Duodenal mucosa (tissue), 2 donors: ENCODE results near the gene ECE2.
A peak's percentile ranks its signal among the peaks of the same experiment; 100 is the strongest.

ENCODE experiments used
- H3K27ac ChIP-seq: one replicate; pipeline ENCODE4 v1.7.0; 2013; ENCODE audit warnings: low read depth, low read length
- H3K27me3 ChIP-seq, 2 donors: one replicate each; pipeline ENCODE4 v1.7.0; 2013; ENCODE audit warnings: low read length in 2 of 2, control low read depth in 1 of 2; ENCODE audit not compliant: insufficient read depth in 2 of 2, control insufficient read depth in 1 of 2
- H3K36me3 ChIP-seq, 2 donors: one replicate each; pipeline ENCODE4 v1.7.0; 2013; ENCODE audit warnings: low read length in 2 of 2, control low read depth in 1 of 2; ENCODE audit not compliant: insufficient read depth in 2 of 2, control insufficient read depth in 1 of 2
- H3K4me1 ChIP-seq, 2 donors: one replicate each; pipeline ENCODE4 v1.7.0; 2013; ENCODE audit warnings: low read length in 2 of 2, control low read depth in 1 of 2; ENCODE audit not compliant: insufficient read depth in 2 of 2, control insufficient read depth in 1 of 2
- H3K4me3 ChIP-seq, 2 donors: one replicate each; pipeline ENCODE4 v1.7.0; 2013; ENCODE audit warnings: low read length in 2 of 2, low read depth in 1 of 2
- H3K9ac ChIP-seq, 2 donors: one replicate each; pipeline ENCODE4 v1.7.0; 2013; ENCODE audit warnings: low read length in 2 of 2, low read depth in 1 of 2
- H3K9me3 ChIP-seq, 2 donors: one replicate each; pipeline ENCODE4 v1.7.0; 2013; ENCODE audit warnings: low read length in 2 of 2, control low read depth in 1 of 2; ENCODE audit not compliant: control insufficient read depth in 1 of 2

The ECE2 gene

GRCh38 chr3:184240384-184241140 lies 35.3 kb upstream of the ECE2 start:
- H3K27ac ChIP-seq: no peak overlapping the region

GRCh38 chr3:184241141-184241446 lies 34.7 kb upstream of the ECE2 start:
- Histone ChIP-seq H3K27ac (no peak overlapping the region), H3K27me3 (no peaks in the 10 kb centered on the region), H3K9me3 (no peaks in the 10 kb centered on the region), H3K4me1 (peaks cover 0 to 17% of the 10 kb centered on the region in 2 donors), H3K9ac (no peak overlapping the region), H3K4me3 (peak overlapping the region in 1 of 2 donors; percentile 54), H3K36me3 (peaks cover 25 to 39% of the 10 kb centered on the region in 2 donors)

More at GRCh38 chr3:184240384-184241140, 35.3 kb upstream of the ECE2 start:
- H3K4me3 ChIP-seq: no peak overlapping the region
- peaks cover 0 to 17% of the 10 kb centered on the region in 2 donors for H3K4me1 ChIP-seq
- H3K36me3 ChIP-seq: peaks cover 25 to 37% of the 10 kb centered on the region in 2 donors
- no peak overlapping the region for H3K9ac ChIP-seq
- H3K9me3 ChIP-seq: no peaks in the 10 kb centered on the region
- no peaks in the 10 kb centered on the region for H3K27me3 ChIP-seq

GRCh38 chr3:184241447-184242296 lies 34.1 kb upstream of the ECE2 start:
- Histone ChIP-seq H3K27me3 (no peaks in the 10 kb centered on the region), H3K27ac (no peak overlapping the region), H3K4me3 (peak overlapping the region in 1 of 2 donors; percentile 54), H3K9me3 (no peaks in the 10 kb centered on the region), H3K4me1 (peaks cover 0 to 17% of the 10 kb centered on the region in 2 donors), H3K9ac (no peak overlapping the region), H3K36me3 (peaks cover 25 to 39% of the 10 kb centered on the region in 2 donors)

- H3K36me3 ChIP-seq: peaks cover 25 to 39% of the 10 kb centered on the region in 2 donors
- no peak overlapping the region for H3K27ac ChIP-seq
Measured at GRCh38 chr3:184242297-184242685, 33.5 kb upstream of the ECE2 start.

GRCh38 chr3:184248454-184249411 lies 27.1 kb upstream of the ECE2 start, which contains the start of gene ALG3:
ALG3 (minus strand) TSS chr3:184248962; CDS start chr3:184248940, 22 bp downstream.
- peak within 1 kb of the TSS; percentile 69 for H3K27ac ChIP-seq
- no peaks in the 10 kb centered on the region for H3K9me3 ChIP-seq
- peak within 1 kb of the TSS; percentile 70 to 97 for H3K9ac ChIP-seq
- peak within 1 kb of the TSS; percentile 99 for H3K4me3 ChIP-seq
- peaks cover 4 to 14% of the 10 kb centered on the region in 2 donors for H3K4me1 ChIP-seq
- peaks cover 14 to 21% of the 10 kb centered on the region in 2 donors for H3K36me3 ChIP-seq
- H3K27me3 ChIP-seq: no peaks in the 10 kb centered on the region

More at GRCh38 chr3:184242297-184242685, 33.5 kb upstream of the ECE2 start:
- H3K4me3 ChIP-seq: no peak overlapping the region
- no peaks in the 10 kb centered on the region for H3K9me3 ChIP-seq
- no peak overlapping the region for H3K9ac ChIP-seq
- H3K4me1 ChIP-seq: peaks cover 0 to 17% of the 10 kb centered on the region in 2 donors
- no peaks in the 10 kb centered on the region for H3K27me3 ChIP-seq

GRCh38 chr3:184249412-184250166 lies 26.2 kb upstream of the ECE2 start, which contains the start of gene EEF1AKMT4:
EEF1AKMT4 (plus strand) TSS chr3:184249672; CDS start chr3:184249695, 23 bp downstream.
- Histone ChIP-seq H3K27me3 (no peaks in the 10 kb centered on the region), H3K9ac (peak within 1 kb of the TSS; percentile 70 to 97), H3K4me1 (peaks cover 4 to 14% of the 10 kb centered on the region in 2 donors), H3K4me3 (peak within 1 kb of the TSS; percentile 99), H3K9me3 (no peaks in the 10 kb centered on the region), H3K27ac (peak within 1 kb of the TSS; percentile 69), H3K36me3 (peaks cover 9 to 12% of the 10 kb centered on the region in 2 donors)

GRCh38 chr3:184250167-184250828 lies 25.5 kb upstream of the ECE2 start:
- no peaks in the 10 kb centered on the region for H3K27me3 ChIP-seq
- no peaks in the 10 kb centered on the region for H3K9me3 ChIP-seq
- peak overlapping the region; percentile 99 for H3K4me3 ChIP-seq
- H3K9ac ChIP-seq: peak overlapping the region; percentile 62 to 97
- peaks cover 4 to 14% of the 10 kb centered on the region in 2 donors for H3K4me1 ChIP-seq
- peaks cover 2 to 5% of the 10 kb centered on the region in 2 donors for H3K36me3 ChIP-seq
- no peak overlapping the region for H3K27ac ChIP-seq

GRCh38 chr3:184255291-184256039 lies 20.4 kb upstream of the ECE2 start:
- Histone ChIP-seq H3K27ac (no peak overlapping the region), H3K36me3 (no peaks in the 10 kb centered on the region), H3K9me3 (no peaks in the 10 kb centered on the region), H3K9ac (no peak overlapping the region), H3K4me1 (peaks cover 3 to 4% of the 10 kb centered on the region in 2 donors), H3K4me3 (no peak overlapping the region), H3K27me3 (peaks cover 10% of the 10 kb centered on the region in 2 donors)
